SK-N-SH (cell line): Measurements from ENCODE around the gene FLCN. TPM values are rescaled to one million over a fixed set of nuclear protein-coding genes. Genes with fewer than 3 reads are reported as not detected.

Experiments
- CTCF ChIA-PET: fragments of 300-600, 350-600 bp; formaldehyde crosslinking; extraction: SDS; loops from one replicate; lab custom pipeline; 2021; lab: Yijun Ruan, JAX
- POLR2A ChIA-PET: fragments of 350-600 bp; sonication (Branson Sonifier 250); formaldehyde crosslinking; extraction: SDS; loops from one replicate; lab custom pipeline; 2020; ENCODE audit warnings: antibody characterized with exemption, inconsistent platforms; lab: Yijun Ruan, JAX
- DNase-seq: peaks from one replicate; pipeline ENCODE4 v3.0.0; 2012
- H2AFZ ChIP-seq: fragments of 200-600 bp; sonication (generic); 2 replicates; pipeline ENCODE4 v1.8.1; 2016; ENCODE audit warnings: antibody characterized with exemption, mild to moderate bottlenecking, low read depth
- H3F3A ChIP-seq: fragments of 200-600 bp; sonication (generic); replicated peaks from 2 replicates; pipeline ENCODE3; 2016; ENCODE audit warnings: antibody characterized with exemption, mild to moderate bottlenecking; ENCODE audit not compliant: insufficient read depth
- H3K27ac ChIP-seq, 2 experiments: fragments of 200-500 bp in 1 of 2; fragments of 200-600 bp in 1 of 2; sonication (Bioruptor generic) in 1 of 2; sonication (generic), shearing (Covaris generic) in 1 of 2; 2 replicates each; pipeline versions ENCODE4 v1.5.1 to v1.6.1; 2014 to 2016; ENCODE audit warnings: low read depth in 2 of 2, inconsistent platforms in 1 of 2, low read length in 1 of 2, mild to moderate bottlenecking in 1 of 2, mixed read lengths in 1 of 2
- H3K27me3 ChIP-seq: fragments of 200-600 bp; sonication (generic), shearing (Covaris generic); 2 replicates; pipeline ENCODE4 v1.6.1; 2016; ENCODE audit warnings: mixed run types; ENCODE audit not compliant: insufficient read depth
- H3K36me3 ChIP-seq, 2 experiments: fragments of 200-500 bp in 1 of 2; fragments of 200-600 bp in 1 of 2; sonication (Bioruptor generic) in 1 of 2; sonication (generic) in 1 of 2; replicated peaks in 1 of 2; 2 replicates each; pipeline versions ENCODE3 to v1.5.1; 2014 to 2016; ENCODE audit warnings: low read length in 1 of 2, mild to moderate bottlenecking in 1 of 2; ENCODE audit not compliant: insufficient read depth in 2 of 2, control insufficient read depth in 1 of 2
- H3K4me1 ChIP-seq, 2 experiments: fragments of 200-500 bp in 1 of 2; fragments of 200-600 bp in 1 of 2; sonication (Bioruptor generic) in 1 of 2; sonication (generic), shearing (Covaris generic) in 1 of 2; 2 replicates each; pipeline versions ENCODE4 v1.5.1 to v1.6.1; 2014 to 2016; ENCODE audit warnings: low read depth in 1 of 2, low read length in 1 of 2, mixed run types in 1 of 2; ENCODE audit not compliant: insufficient read depth in 2 of 2, control insufficient read depth in 1 of 2
- H3K4me2 ChIP-seq: fragments of 200-600 bp; sonication (generic), shearing (Covaris generic); 2 replicates; pipeline ENCODE4 v1.6.1; 2017; ENCODE audit warnings: mixed run types
- H3K4me3 ChIP-seq, 2 experiments: fragments of 200-500 bp in 1 of 2; fragments of 200-600 bp in 1 of 2; sonication (Bioruptor generic) in 1 of 2; sonication (generic), shearing (Covaris generic) in 1 of 2; 2 replicates each; pipeline versions ENCODE4 v1.5.1 to v1.8.1; 2014 to 2016; ENCODE audit warnings: low read depth in 2 of 2, inconsistent platforms in 1 of 2, low read length in 1 of 2, mild to moderate bottlenecking in 1 of 2, mixed read lengths in 1 of 2, moderate library complexity in 1 of 2
- H3K79me2 ChIP-seq: fragments of 200-600 bp; sonication (generic); 2 replicates; pipeline ENCODE4 v1.8.1; 2017; ENCODE audit warnings: mild to moderate bottlenecking; ENCODE audit not compliant: insufficient read depth
- H3K9ac ChIP-seq: fragments of 200-600 bp; sonication (generic); 2 replicates; pipeline ENCODE4 v1.6.1; 2017; ENCODE audit warnings: mixed run types
- H3K9me2 ChIP-seq: fragments of 200-600 bp; sonication (generic); 2 replicates; pipeline ENCODE4 v1.6.1; 2017; ENCODE audit warnings: mixed run types
- H3K9me3 ChIP-seq: fragments of 200-600 bp; sonication (generic); 2 replicates; pipeline ENCODE4 v1.6.1; 2017; ENCODE audit warnings: mixed run types, mild to moderate bottlenecking, moderate library complexity
- H4K20me1 ChIP-seq: fragments of 200-600 bp; sonication (generic); 2 replicates; pipeline ENCODE4 v1.6.1; 2017; ENCODE audit warnings: mild to moderate bottlenecking, mixed run types; ENCODE audit not compliant: insufficient read depth
- CHD2 ChIP-seq: fragments of 150-350 bp; IDR thresholded peaks from 2 replicates; pipeline ENCODE4 v1.6.1; 2018; ENCODE audit warnings: low read length; ENCODE audit not compliant: partially characterized antibody
- ELF1 ChIP-seq: IDR thresholded peaks from 2 replicates; pipeline ENCODE4 v1.4.0; 2012
- EZH2phosphoT487 ChIP-seq: fragments of 200-600 bp; sonication (generic); IDR thresholded peaks from 2 replicates; pipeline ENCODE4 v1.6.1; 2017; ENCODE audit warnings: low read depth, mixed run types, mild to moderate bottlenecking, antibody characterized with exemption, moderate library complexity, borderline replicate concordance
- FOXJ3 ChIP-seq: sonication (generic); formaldehyde crosslinking; IDR thresholded peaks from 2 replicates; pipeline ENCODE4 v1.5.1; 2020; ENCODE audit warnings: mild to moderate bottlenecking, missing genetic modification reagents
- FOXM1 ChIP-seq: IDR thresholded peaks from 2 replicates; pipeline ENCODE4 v1.4.0; 2012; ENCODE audit warnings: low read depth, mild to moderate bottlenecking
- GATA2 ChIP-seq: sonication (generic); formaldehyde crosslinking; IDR thresholded peaks from 2 replicates; pipeline ENCODE4 v1.5.0; 2020; ENCODE audit warnings: mild to moderate bottlenecking, missing genetic modification reagents
- JUND ChIP-seq: IDR thresholded peaks from 2 replicates; pipeline ENCODE4 v1.4.0; 2012
- MEF2A ChIP-seq: IDR thresholded peaks from 2 replicates; pipeline ENCODE4 v1.4.0; 2012; ENCODE audit warnings: low read depth, borderline replicate concordance
- MXI1 ChIP-seq: IDR thresholded peaks from 2 replicates; pipeline ENCODE4 v1.6.1; 2012; ENCODE audit warnings: mild to moderate bottlenecking, low read depth, low read length, improper control_type of control experiment
- NFIC ChIP-seq: IDR thresholded peaks from 2 replicates; pipeline ENCODE4 v1.4.0; 2012; ENCODE audit warnings: borderline replicate concordance
- RAD21 ChIP-seq: IDR thresholded peaks from 2 replicates; pipeline ENCODE4 v1.6.1; 2012; ENCODE audit warnings: mild to moderate bottlenecking, low read length
- RCOR1 ChIP-seq: fragments of 150-350 bp; IDR thresholded peaks from 2 replicates; pipeline ENCODE4 v1.6.1; 2017; ENCODE audit warnings: antibody characterized with exemption, low read length
- RXRA ChIP-seq: IDR thresholded peaks from 2 replicates; pipeline ENCODE4 v1.4.0; 2012; ENCODE audit warnings: low read depth, mild to moderate bottlenecking, borderline replicate concordance
- SIN3A ChIP-seq: IDR thresholded peaks from 2 replicates; pipeline ENCODE4 v1.6.1; 2012; ENCODE audit warnings: low read depth, mild to moderate bottlenecking, low read length, moderate library complexity, borderline replicate concordance
- SMC3 ChIP-seq: IDR thresholded peaks from 2 replicates; pipeline ENCODE4 v1.6.1; 2012; ENCODE audit warnings: low read depth, low read length, improper control_type of control experiment
- TAF1 ChIP-seq: IDR thresholded peaks from 2 replicates; pipeline ENCODE4 v1.6.1; 2012; ENCODE audit warnings: low read depth, mild to moderate bottlenecking, low read length, moderate library complexity, borderline replicate concordance
- TEAD4 ChIP-seq: IDR thresholded peaks from 2 replicates; pipeline ENCODE4 v1.4.0; 2012; ENCODE audit warnings: mild to moderate bottlenecking, borderline replicate concordance; ENCODE audit not compliant: insufficient read depth
- YY1 ChIP-seq: IDR thresholded peaks from 2 replicates; pipeline ENCODE4 v1.4.0; 2012; ENCODE audit warnings: low read depth, mild to moderate bottlenecking
- WGBS: methylation state at CpG from one replicate; pipeline ENCODE4 v1.1.6; 2017; ENCODE audit warnings: low lambda C conversion rate; 5-methylcytosine and 5-hydroxymethylcytosine counted together
- polyA plus RNA-seq, 3 experiments: library from polyadenylated mRNA; depleted of rRNA; stranded (reverse); fragments of >200 nt; gene quantifications; 2 replicates each; pipeline ENCODE4 v1.2.3, GENCODE V29; 2012
- TF ChIP-seq, protein P1 (sequence below): fragments of 200-600 bp; sonication (generic); IDR thresholded peaks from 2 replicates; pipeline ENCODE4 v1.6.1; 2017; ENCODE audit warnings: antibody characterized with exemption, mild to moderate bottlenecking, moderate library complexity
- TF ChIP-seq, protein P2 (sequence below): fragments of 150-350 bp; IDR thresholded peaks from 2 replicates; pipeline ENCODE4 v1.6.1; 2017; ENCODE audit warnings: antibody characterized with exemption, low read length, low read depth, borderline replicate concordance
- TF ChIP-seq, protein P3 (sequence below): IDR thresholded peaks from 2 replicates; pipeline ENCODE4 v1.4.0; 2012; ENCODE audit warnings: low read depth
- TF ChIP-seq, protein P4 (sequence below): IDR thresholded peaks from 2 replicates; pipeline ENCODE4; 2012

FLCN gene
- polyA plus RNA-seq, 1 of the 3 experiments (the other 2 are of a cell fraction), result 14.6 TPM

DNA sequence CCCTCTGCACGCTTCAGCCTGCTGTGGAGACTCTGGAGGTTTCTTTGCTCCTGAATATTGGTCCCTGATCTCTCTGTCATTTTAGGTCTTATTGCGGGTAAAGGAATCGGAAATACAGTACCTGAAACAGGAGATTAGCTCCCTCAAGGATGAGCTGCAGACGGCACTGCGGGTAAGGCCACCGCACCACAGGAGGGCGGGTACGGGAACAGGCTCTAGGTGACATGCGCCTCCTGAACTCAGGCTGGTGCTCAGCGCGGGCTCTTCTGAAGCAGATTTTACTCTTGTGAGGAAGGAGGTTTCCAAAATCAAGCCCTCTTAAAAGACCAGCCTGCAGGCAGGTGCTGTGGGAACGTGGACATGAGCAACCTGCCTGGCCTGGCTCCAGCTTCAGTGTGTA, 60.6 kb downstream of the FLCN start:
- no peak overlapping the region for H3K4me2 ChIP-seq
- CTCF ChIA-PET, result interaction anchor here (0.6 kb wide), 1 partner anchor 111 kb away, joined by 3 read pairs; no protein-coding TSS in a partner anchor
- WGBS, result 93% methylated on average over 12 of the region's 12 CpGs
- H3K79me2 ChIP-seq, result no peaks in the 10 kb centered on the region
- no peak overlapping the region for H3K4me3 ChIP-seq
- no peak for DNase-seq
- H3K27ac ChIP-seq, result no peak overlapping the region
- peaks cover 0 to 13% of the 10 kb centered on the region in 2 experiments; a peak in 1 of 4 replicates for H3K4me1 ChIP-seq
- no peak overlapping the region for H3K9ac ChIP-seq
- no peaks in the 10 kb centered on the region for H3K9me3 ChIP-seq
- peaks cover 4% of the 10 kb centered on the region for H3F3A ChIP-seq
- H4K20me1 ChIP-seq, result no peaks in the 10 kb centered on the region
- no peak overlapping the region for H2AFZ ChIP-seq
- H3K9me2 ChIP-seq, result no peaks in the 10 kb centered on the region
- H3K27me3 ChIP-seq, result no peaks in the 10 kb centered on the region
- no peak for TF ChIP-seq MEF2A
- TF ChIP-seq, protein P1, sequence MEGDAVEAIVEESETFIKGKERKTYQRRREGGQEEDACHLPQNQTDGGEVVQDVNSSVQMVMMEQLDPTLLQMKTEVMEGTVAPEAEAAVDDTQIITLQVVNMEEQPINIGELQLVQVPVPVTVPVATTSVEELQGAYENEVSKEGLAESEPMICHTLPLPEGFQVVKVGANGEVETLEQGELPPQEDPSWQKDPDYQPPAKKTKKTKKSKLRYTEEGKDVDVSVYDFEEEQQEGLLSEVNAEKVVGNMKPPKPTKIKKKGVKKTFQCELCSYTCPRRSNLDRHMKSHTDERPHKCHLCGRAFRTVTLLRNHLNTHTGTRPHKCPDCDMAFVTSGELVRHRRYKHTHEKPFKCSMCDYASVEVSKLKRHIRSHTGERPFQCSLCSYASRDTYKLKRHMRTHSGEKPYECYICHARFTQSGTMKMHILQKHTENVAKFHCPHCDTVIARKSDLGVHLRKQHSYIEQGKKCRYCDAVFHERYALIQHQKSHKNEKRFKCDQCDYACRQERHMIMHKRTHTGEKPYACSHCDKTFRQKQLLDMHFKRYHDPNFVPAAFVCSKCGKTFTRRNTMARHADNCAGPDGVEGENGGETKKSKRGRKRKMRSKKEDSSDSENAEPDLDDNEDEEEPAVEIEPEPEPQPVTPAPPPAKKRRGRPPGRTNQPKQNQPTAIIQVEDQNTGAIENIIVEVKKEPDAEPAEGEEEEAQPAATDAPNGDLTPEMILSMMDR, result no peak
- TF ChIP-seq SMC3, result no peak
- no peak for TF ChIP-seq RAD21
- no peak for TF ChIP-seq EZH2phosphoT487
- TF ChIP-seq, protein P2, sequence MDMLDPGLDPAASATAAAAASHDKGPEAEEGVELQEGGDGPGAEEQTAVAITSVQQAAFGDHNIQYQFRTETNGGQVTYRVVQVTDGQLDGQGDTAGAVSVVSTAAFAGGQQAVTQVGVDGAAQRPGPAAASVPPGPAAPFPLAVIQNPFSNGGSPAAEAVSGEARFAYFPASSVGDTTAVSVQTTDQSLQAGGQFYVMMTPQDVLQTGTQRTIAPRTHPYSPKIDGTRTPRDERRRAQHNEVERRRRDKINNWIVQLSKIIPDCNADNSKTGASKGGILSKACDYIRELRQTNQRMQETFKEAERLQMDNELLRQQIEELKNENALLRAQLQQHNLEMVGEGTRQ, result no peak
- TF ChIP-seq NFIC, result no peak
- TF ChIP-seq RCOR1, result no peak
- TF ChIP-seq YY1, result no peak
- no peak for TF ChIP-seq JUND
- TF ChIP-seq, protein P3, sequence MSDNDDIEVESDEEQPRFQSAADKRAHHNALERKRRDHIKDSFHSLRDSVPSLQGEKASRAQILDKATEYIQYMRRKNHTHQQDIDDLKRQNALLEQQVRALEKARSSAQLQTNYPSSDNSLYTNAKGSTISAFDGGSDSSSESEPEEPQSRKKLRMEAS, result no peak
- TF ChIP-seq TAF1, result no peak
- TF ChIP-seq CHD2, result no peak
- no peak for TF ChIP-seq GATA2
- H3K36me3 ChIP-seq, result peaks cover 36 to 81% of the 10 kb centered on the region in 2 experiments
- POLR2A ChIA-PET, result no interaction called here

DNA sequence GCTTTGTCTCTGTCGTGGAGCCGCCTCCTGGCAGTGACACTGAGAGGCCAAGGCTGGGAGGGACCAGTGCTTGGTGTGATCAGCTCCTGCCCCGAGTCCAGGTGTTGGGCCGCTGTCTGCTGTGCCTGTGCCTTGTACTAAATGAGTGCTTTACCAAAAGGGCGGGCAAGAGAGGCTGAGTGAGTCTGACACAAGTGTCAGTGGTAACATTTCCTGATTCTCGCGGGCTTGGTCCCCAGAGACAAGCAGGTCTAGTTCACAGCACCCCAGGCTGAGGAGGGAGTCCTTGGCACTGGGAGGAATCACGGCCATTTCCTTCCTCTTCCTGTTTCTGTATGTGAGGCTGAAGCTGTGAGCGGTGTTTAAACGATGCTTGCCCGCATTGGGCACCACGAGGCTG, 61.1 kb downstream of the FLCN start:
- POLR2A ChIA-PET, result no interaction called here

More for the DNA sequence above, 61.1 kb downstream of the FLCN start:
- H3K4me1 ChIP-seq, result peaks cover 0 to 13% of the 10 kb centered on the region in 2 experiments; a peak in 1 of 4 replicates
- H3K36me3 ChIP-seq, result peaks cover 36 to 80% of the 10 kb centered on the region in 2 experiments
- no peaks in the 10 kb centered on the region for H3K27me3 ChIP-seq
- CTCF ChIA-PET, result interaction anchor here (0.6 to 1.0 kb wide), 2 partner anchors 111 to 184 kb away, joined by 3 read pairs; no protein-coding TSS in a partner anchor
- no peaks in the 10 kb centered on the region for H4K20me1 ChIP-seq
- 97% methylated on average over 9 of the region's 12 CpGs for WGBS
- no peak overlapping the region for H3K4me2 ChIP-seq
- H3K27ac ChIP-seq, result no peak overlapping the region
- no peak overlapping the region for H3K9ac ChIP-seq
- no peaks in the 10 kb centered on the region for H3K79me2 ChIP-seq
- no peaks in the 10 kb centered on the region for H3K9me2 ChIP-seq
- no peaks in the 10 kb centered on the region for H3K9me3 ChIP-seq
- H2AFZ ChIP-seq, result no peak overlapping the region
- H3F3A ChIP-seq, result peaks cover 4% of the 10 kb centered on the region
- TF ChIP-seq RCOR1 (no peak), FOXM1 (no peak), RXRA (no peak), SMC3 (no peak), EZH2phosphoT487 (no peak), ELF1 (no peak), SIN3A (no peak), TAF1 (no peak), RAD21 (no peak), NFIC (no peak), TEAD4 (no peak), MXI1 (no peak), FOXJ3 (no peak), MEF2A (no peak)
- TF ChIP-seq, protein P4, sequence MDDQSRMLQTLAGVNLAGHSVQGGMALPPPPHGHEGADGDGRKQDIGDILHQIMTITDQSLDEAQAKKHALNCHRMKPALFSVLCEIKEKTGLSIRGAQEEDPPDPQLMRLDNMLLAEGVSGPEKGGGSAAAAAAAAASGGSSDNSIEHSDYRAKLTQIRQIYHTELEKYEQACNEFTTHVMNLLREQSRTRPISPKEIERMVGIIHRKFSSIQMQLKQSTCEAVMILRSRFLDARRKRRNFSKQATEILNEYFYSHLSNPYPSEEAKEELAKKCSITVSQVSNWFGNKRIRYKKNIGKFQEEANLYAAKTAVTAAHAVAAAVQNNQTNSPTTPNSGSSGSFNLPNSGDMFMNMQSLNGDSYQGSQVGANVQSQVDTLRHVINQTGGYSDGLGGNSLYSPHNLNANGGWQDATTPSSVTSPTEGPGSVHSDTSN, result no peak
- TF ChIP-seq, protein P3, result no peak
- no peak for DNase-seq
- no peak overlapping the region for H3K4me3 ChIP-seq
